Measurements from ENCODE around the gene SELENOO.

- TF ChIP-seq POLR2A (IDR thresholded peaks at IDR 0.05) (no peak), CTCF (IDR thresholded peaks at IDR 0.05) (no peak)
These were observed 2.5 kb downstream of the SELENOO start for GRCh38 chr22:50203288-50203687.
